GM21786 (cell line): Measurements from ENCODE around the gene B4GALT5.

Source experiments
- ATAC-seq: cut with Tn5 transposase; IDR thresholded peaks from one replicate; pipeline ENCODE4 v1.9.1; 2021; ENCODE audit not compliant: unreplicated experiment

Gene B4GALT5

GRCh38 chr20:49610691-49611538 is 102.8 kb downstream of the B4GALT5 start:
- ATAC-seq, result no peak

- ATAC-seq, result peak; percentile 55
These were observed 104.7 kb downstream of the B4GALT5 start for GRCh38 chr20:49608752-49609670.

- no peak for ATAC-seq
These were observed 106.1 kb downstream of the B4GALT5 start for GRCh38 chr20:49607568-49607967.

GRCh38 chr20:49603209-49603627 is 110.5 kb downstream of the B4GALT5 start:
- ATAC-seq, result no peak

GRCh38 chr20:49602345-49603208 is 111.1 kb downstream of the B4GALT5 start:
- no peak for ATAC-seq

DNA sequence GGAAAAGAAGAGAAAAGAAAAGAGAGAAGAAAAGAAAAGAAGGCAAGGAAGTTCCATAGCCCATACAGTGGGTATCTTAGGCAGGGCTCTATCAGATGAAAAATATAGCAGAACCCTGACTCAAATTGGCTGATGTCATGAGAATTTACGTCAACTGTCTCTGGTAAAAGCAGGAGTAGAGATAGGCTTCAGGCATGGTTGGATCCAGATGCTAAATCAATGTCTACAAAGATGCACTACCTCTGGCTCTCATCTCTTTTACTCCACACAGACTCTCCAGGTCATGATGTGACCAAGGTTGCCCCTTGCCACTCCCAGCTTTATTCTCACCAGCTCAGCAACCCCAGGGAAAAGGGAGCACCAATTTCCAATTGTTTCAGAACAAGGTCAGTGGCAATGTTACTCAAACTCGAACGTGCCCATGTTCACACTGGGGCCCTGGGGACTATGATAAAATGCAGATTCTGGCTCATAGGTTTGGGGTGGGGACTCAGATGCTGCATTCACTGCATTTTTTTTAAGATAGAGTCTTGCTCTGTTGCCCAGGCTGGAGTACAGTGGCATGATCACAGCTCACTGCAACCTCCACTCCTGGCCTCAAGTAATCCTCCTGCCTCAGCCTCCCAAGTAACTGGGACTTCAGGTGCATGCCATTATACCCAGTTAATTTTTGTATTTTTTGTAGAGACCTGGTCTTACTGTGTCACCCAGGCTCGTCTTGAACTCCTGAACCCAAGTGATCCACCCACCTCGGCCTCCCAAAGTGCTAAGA is 112.3 kb downstream of the B4GALT5 start:
- ATAC-seq, result no peak

GRCh38 chr20:49599746-49600113 is 113.9 kb downstream of the B4GALT5 start:
- ATAC-seq, result no peak

- no peak for ATAC-seq
These were observed 115.8 kb downstream of the B4GALT5 start for GRCh38 chr20:49597825-49598395.

DNA sequence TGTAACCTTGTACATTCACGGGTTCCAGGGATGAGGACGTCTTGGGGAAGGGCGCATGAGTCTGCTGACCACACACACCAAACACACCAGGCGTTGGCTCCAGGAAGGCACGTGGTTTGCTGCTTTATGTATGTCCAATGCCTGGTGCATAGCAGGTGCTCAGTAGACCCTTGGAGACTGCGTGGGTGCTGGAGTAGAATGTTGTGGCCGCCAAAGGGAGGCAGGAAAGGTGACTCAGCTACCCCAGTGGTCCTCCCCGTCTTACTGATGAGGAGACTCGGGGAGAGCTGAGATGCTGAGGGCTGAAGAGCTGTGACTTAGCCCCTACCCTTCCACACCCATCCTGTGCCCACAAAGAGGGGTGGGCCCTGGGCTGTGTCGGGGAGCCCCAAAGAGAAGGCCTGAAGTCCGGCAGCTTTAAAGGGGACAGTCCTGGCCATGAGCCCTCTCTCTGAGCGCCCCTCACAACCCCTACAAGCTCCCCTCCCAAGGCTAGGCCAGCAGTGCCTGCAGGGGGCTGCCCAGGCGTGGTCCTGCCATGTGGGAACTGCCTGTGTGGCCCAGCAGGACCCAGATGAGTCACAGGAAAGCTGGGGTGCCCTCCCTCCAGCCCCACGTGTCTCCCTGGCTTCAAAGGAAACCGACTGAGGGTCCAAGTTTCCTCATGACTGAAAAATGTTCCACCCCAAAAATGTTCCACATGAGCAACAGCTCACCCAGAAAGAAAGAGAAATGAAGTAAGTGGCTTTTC is 117.7 kb downstream of the B4GALT5 start:
- ATAC-seq, result no peak

GRCh38 chr20:49595346-49595745 is 118.3 kb downstream of the B4GALT5 start:
- ATAC-seq, result no peak

DNA sequence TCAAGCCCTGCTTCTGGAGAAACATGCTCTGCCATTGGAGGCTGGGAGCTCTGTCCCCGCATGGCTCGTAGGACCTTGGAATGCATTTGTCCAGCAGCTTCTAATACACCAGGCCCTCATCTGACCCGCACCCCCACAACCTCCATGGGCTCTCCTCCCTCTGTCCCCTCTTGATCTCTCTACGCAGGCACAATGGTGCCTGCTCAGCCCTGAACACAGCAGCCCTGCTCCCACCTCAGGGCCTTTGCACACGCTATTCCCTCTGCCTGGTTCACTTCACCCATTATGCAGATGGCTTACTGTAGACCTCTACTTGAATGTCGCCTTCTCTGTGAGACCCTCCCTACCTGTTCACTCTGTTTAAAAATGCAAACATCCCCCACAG is 118.8 kb downstream of the B4GALT5 start:
- no peak for ATAC-seq

DNA sequence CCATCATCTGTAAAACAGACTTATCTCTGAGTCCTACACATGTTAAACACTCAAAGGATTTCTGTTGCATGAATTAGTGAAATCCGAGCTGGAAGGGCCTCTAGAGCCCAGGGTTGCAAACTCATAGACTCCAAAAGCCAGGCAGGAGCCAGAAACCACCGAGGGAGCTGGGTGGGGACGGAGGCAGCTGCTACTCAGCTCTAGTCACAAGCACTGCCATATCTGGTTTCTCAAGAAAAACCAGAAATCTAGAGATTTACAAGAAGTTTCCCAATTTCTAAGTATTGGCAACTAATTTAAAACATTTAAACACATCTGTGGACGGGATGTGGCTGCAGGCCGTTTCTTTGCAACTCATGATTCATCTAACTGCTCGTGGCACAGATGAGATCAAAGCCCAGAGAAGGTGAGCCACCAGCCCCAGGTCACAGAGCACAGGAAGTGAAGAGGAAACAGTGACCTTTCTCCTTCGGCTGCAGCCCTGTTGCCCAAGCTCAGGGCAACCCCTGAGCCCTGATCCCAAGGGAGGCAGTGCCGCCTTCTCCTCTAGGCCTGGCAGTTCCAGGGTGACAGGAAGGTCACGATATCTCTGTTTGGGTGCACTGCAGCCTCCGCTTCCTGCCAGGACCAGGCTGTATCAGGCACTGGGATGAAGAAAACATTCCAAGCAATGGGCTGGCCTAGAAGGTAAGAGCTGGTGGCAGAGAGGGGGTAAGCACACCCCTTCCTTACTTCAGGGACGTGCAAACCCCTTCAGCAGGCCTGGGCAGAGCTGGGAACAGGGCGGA is 119.3 kb downstream of the B4GALT5 start:
- no peak for ATAC-seq

- no peak for ATAC-seq
These were observed 120.1 kb downstream of the B4GALT5 start for GRCh38 chr20:49593466-49594142.

DNA sequence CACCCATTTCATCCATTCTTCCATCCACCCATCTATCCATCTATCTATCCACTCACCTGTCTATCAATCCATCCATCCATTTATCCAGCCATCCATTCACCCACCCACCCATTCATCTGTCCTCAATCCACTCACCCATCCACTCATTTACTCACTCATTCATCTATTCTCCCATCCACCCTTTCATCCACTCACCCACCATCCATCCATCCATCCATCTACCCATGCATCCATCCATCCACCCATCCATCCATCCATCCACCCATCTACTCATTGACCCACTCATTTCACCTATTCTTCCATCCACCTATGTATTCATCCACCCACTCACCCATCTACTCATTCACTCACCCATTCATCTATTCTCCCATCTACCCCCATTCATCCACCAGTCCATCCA is 121.6 kb downstream of the B4GALT5 start:
- no peak for ATAC-seq

DNA sequence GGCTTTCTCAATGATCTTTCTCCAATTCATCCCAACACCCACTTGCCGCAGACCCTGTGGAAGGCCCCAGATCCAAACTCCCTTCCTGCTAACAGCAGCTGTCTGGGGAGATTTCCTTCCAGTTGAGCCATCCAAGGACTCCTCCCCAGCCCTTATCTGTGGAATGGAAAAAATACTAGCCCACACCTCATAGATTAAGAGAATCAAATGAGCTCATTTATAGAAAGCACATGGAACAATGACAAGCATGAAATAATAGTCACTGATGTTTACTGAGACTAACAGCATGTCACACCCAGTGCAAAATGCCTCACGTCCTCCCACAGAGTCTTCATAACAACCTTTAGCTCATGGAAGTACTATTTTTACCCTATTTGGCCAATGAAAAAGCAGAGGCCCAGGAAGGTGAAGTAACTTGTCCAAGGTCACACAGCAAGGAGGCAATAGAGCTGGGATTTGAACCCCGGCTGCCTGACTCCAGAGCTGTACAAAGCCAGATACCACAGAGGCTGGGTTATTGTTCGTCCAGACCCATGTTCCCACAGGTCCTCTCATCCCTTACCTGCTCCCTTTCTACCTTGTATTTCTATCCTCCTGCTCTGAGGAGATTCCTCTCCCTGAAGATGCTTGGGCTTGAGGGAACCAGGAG is 122.3 kb downstream of the B4GALT5 start:
- ATAC-seq, result no peak

GRCh38 chr20:49590163-49591017 is 123.3 kb downstream of the B4GALT5 start:
- ATAC-seq, result no peak
